NCI-H69 (cell line): ENCODE measurements around the gene PRCC.
A peak's percentile ranks its signal among the peaks of the same experiment; 100 is the strongest.

ENCODE experiments used
- DNase-seq: peaks from one replicate; lab custom pipeline; 2025; lab: John Stamatoyannopoulos, UW

Gene PRCC

DNA sequence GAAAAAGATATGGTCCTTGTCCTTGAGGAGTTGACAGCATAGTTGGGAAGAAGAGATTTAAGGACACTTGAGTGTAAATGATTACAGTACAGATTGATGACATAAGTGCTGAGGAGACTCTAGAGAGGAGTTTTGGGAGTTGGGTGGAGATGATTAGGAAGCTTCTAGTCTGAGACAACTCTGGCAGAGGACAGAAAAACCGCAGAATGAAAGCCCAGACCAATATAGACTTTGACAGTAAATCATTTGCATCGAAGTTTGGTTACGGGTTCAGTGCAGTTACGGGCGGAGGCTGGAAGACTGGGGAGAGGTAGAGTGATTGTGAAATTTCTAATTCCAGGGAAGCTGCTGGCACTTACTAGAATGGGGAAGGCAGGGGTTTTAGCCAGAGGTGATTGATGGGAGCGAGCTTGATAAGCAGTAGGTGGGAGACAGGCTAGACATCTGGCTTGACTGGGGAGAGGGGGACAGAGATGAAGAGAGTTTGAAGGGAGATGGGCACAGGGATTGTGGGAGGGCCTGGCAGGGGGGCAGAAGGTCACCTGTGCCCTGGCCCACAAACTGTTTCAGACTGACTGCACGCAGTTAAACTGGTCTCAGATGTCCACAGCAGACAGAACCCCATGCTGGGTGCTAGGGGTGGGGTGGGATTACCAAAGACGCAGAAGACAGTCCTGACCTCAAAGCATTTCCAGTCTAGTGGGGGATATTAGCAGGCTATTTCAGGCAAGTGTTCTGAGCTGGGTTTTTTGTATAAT is 29.2 kb downstream of the PRCC start:
- DNase-seq: no peak

- peak; percentile 73 for DNase-seq
These were observed 30.0 kb downstream of the PRCC start for GRCh38 chr1:156797212-156797871.

DNA sequence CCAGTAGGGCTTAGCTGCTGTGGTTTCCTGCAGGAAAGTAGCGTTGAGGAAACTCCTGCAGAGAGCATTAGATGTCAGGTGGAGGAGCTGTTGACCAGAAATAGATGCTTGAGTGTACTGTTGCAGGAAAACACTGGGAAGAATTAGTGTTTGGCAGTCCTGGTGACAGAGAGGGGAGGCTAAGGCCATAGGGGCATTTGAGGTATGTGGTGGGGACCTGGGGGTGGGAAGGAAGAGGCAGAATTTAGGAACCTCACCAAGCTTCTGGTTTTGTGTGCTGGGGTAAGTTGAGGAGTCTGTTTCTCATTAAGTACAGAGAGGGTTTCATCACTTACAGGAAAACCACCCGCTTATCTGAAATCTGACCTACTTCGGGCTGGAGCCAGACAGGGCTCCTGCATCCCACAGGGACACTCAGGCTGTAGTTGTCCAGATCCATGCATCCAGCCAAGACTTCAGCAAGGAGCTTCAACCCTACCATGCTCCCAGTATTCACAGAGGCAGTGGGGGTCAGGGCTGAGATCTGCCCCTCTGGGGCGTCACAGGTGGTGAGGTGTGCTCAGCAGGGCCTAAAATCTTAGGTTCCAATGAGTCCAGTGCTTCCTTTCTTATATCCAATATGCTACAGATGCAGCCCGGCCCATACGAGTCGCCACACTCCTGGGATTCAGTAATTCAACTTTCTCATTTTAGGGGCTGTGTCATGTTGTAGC is 34.2 kb downstream of the PRCC start:
- DNase-seq: peak; percentile 33

GRCh38 chr1:156802421-156802935 is 35.1 kb downstream of the PRCC start:
- DNase-seq: no peak

- no peak for DNase-seq
These were observed 35.9 kb downstream of the PRCC start for GRCh38 chr1:156803086-156803851.

DNA sequence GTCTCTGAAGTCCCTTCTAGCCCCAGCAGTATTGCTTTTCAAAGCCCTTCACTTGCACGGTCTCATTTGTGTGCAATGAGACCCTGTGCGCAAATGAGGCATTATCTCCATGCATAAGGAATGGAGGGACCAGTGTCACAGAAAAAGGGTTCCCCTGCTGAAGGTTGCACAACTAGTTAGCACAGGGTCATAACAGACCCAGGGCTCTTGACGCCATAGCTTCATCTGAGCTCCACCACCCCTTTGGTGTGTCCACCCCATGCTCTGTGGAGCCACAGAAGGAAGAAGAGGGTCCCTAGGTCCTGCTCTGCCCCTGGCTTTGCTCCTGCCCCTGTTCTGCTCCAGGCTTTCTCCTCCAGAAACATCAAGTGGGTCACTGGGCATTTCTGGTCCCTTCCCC is 36.7 kb downstream of the PRCC start:
- peak; percentile 44 for DNase-seq

- DNase-seq: peak; percentile 91
These were observed 37.4 kb downstream of the PRCC start for GRCh38 chr1:156804572-156805243.

GRCh38 chr1:156805766-156806511 is 38.6 kb downstream of the PRCC start:
- peak; percentile 92 for DNase-seq

GRCh38 chr1:156806512-156807440 is 39.4 kb downstream of the PRCC start:
- DNase-seq: peak; percentile 73

GRCh38 chr1:156807627-156808026 is 40.3 kb downstream of the PRCC start:
- peak; percentile 58 for DNase-seq

DNA sequence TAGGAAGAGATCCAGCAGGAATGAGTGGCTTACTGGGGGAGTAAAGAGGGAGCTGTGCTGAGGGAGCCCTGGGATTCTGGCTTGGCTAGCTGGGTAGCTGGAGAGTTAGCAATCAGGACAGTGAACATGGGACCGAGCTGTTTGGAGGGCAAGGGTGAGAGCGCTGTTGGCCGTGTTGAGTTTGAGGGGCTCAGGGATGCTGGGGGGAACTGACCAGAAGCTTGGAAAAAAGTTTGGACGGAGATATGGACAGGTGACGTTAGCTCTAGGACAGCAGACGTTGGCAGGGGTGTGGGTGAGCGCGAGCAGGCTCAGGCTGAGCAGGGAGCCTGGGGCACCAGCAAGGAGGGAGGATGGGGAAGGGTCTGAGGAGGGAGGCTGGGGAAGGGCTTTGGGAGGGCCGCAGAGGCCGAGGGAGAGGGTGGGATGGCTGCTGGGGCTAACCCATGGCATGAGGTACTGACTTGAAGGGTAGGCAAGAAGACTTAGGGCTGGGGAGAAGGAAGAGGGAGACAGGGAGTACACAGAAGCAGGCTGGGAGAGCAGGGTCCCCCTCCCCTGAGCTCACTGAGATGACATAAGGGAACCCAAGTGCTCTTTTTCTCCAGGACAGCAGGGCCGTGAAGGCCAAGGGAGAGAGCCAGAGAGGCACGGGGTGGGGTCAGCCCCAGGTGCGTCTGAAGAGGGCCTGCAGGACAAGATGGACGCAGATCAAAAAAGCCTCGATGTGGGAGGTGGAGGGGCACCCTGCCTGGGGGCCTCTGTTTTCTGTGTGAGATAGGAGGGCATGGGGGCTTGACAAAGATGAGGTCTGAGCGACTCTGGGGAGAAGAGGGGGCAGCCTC is 41.1 kb downstream of the PRCC start:
- DNase-seq: no peak

- DNase-seq: no peak
These were observed 41.9 kb downstream of the PRCC start for GRCh38 chr1:156809281-156809680.

GRCh38 chr1:156809711-156810366 is 42.5 kb downstream of the PRCC start:
- no peak for DNase-seq

DNA sequence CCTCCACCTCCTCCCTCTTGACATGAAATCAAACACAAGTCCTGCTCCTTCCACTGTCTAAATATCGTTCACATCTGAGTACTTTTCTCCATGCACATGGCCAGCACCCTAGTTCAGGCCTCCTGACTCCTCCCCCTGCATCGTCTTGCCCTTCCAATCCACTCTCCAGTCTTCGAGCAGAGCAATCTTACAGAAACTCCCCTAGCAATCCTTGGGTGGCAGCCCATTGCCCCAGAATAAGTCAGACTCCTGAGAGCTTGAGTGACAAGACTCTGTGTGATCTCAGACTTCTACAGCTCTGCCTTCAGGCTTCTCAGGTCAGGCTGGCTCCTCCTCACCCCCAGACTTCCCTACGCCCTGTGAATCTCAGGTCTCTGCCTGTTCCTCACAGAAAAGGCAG is 43.8 kb downstream of the PRCC start:
- no peak for DNase-seq

- no peak for DNase-seq
These were observed 45.1 kb downstream of the PRCC start for GRCh38 chr1:156812293-156812990.

DNA sequence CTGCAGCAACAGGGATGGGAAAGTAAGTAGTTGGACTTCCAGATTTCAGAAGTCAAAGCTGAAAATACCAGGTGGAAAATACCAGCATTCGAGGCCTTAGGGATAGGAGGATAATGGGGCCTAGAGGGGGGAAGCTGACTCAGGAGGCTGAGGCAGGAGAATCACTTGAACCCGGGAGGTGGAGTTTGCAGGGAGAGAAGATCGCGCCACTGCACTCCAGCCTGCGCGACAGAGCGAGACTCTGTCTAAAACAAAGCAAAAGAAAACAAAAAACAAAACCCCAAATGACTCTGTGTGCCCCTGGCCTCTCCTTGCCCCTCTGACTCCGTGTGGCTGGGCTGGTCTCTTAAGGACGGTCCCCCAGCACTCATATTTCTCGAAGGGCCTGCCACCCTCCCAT is 46.0 kb downstream of the PRCC start:
- no peak for DNase-seq

DNA sequence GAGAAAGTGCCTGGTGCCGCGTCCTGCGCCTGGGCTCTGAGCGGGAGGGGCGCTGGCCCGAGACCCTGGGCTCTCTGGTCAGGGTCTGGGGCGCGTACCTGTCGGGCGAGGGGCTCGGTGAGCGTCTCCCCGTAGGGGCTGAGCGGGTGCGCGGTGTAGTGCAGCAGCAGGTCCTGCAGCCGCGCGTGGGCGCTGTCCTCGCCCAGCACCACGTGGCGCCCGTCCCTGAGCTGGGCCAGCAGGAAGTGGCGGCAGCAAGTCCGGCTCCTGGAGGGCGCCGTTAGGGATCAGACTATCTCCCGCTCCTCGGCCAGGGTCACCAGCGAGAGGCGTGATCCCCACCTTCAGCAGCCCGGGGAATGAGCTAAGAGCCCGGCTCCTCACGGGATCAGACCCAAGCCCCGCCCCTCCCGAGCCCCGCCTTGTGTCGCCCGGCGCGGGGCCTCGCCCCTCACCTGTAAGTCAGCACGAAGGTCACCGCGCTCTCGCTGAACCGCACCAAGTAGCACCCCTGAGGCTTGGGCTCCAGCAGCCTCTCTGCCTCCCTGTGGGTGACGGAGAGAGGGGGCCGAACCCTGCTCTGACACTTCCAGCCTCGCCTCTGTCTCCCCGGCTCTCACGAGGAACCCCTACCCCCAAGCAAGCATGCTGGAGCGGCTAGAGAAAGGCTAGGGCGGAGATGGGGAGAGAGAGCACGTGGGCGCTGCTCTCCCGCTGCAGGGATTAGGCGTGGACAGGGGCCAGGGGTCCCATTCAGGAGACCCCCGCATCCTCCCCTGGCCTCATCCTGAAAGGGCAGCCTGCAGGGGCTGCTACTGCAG is 46.6 kb downstream of the PRCC start:
- peak; percentile 89 for DNase-seq
